GM21528 (cell line): ENCODE results near the gene CPPED1.
"Not testable (repeated sequence)": the region's sequence is repeated elsewhere in the genome, so short reads cannot be mapped to it uniquely, and the experiment has no call there.

Experiments
- ATAC-seq: cut with Tn5 transposase; IDR thresholded peaks from one replicate; pipeline ENCODE4 v1.9.1; 2021; ENCODE audit warnings: mild to moderate bottlenecking, moderate library complexity; ENCODE audit not compliant: unreplicated experiment, low FRiP score

CPPED1 gene

DNA sequence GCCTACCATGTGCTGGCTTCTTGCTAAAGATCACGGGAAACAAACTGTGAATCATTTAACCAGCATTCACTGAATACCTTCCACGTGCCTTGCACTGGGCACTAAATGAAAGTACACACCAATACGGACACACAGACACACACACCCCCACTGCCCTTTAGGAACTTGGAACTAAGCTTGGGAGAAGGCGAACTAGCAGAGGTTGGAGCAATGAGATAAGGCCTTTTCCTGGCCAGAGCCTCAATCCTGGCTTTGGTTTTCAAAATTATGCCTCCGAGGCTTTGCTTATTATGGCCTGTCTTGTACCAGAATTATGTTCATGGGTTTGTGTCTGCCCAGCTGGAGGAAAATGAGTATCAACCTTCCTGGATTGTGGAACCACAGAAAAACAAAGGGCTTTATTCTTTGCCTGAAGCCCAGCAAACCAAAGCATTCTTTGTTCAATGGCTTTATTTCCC lies 32.3 kb downstream of the CPPED1 start:
- no peak for ATAC-seq

DNA sequence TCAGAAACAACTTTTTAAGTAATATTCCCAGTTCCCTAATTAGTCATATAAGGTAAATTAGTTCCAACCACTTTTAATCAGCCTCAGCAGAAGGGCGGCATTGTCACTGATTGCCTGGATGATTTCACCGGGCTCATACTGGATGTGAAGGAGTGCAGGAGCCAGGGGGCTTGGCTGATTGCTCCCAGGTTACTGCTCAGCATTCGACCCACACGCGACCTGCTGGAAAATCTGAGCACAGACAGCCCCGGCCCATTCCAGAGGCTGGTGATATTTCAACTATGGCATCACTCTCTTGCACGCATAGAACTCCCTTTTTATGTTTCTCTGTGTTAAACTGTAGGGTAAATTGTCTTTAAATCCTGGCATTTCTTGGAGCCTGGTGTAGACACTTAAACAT lies 34.2 kb downstream of the CPPED1 start:
- no peak for ATAC-seq

DNA sequence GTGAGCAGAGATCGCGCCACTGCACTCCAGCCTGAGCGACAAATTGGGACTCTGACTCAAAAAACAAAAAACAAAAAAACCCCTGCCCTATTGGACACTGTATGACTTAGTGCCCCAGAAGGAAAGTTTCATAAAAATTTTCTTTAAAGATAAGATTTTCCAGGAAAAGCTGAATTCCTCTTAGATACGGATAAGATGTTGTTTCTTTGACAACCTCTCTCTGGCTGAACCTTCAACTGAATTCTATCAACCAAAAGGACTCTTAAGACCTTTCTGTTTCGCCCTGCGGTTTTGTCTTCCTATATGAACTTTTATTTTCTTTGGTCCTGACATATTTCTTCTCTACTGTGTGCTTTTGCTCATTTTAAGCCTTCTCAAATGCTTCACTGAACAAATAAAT lies 35.8 kb downstream of the CPPED1 start:
- no peak for ATAC-seq

- ATAC-seq, result no peak
These were observed 36.8 kb downstream of the CPPED1 start for GRCh38 chr16:12766853-12767252.

DNA sequence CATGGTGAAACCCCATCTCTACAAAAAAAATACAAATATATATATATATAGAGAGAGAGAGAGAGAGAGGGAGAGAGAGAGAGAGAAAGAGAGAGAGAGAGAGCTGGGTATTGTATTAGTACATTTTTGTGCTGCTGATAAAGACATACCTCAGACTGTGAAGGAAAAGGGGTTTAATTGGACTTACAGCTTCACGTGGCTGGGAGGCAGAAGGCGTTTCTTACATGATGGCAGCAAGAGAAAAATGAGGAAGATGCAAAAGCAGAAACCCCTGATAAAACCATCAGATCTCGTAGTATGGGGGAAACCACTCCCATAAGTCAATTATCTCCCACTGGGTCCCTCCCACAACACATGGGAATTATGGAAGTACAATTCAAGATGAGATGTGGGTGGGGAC lies 37.5 kb downstream of the CPPED1 start:
- not testable (repeated sequence) for ATAC-seq

DNA sequence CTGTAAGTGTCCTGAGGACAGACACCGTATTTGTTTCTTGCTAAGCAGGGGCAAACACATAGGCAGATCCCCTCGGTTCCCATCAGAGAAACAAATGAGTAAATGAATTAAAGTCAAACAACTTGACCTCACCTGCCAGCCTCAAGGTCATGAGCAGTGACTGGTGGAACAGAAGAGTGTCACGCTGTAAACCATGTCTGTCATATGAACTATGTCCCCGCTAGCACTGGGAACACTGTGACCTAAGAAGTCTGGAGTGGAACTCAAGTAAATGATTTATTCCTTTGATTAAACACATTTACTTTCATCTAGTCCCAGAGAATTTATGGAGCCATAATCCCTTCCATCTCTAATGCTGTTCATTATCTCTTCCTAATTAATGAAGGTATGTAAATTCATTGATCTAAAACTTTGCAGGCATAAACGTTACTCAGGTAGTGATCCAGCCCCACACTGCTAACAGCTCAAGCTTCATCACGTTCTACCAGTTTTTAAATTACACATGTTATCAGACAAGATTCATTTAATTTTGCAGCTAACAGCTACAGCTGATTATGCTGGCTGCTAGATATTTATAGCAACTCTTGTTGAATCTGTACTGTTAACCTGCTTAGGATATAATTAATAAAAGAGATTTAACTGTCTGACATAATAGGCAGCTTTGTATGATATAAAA lies 38.7 kb downstream of the CPPED1 start:
- ATAC-seq, result no peak

DNA sequence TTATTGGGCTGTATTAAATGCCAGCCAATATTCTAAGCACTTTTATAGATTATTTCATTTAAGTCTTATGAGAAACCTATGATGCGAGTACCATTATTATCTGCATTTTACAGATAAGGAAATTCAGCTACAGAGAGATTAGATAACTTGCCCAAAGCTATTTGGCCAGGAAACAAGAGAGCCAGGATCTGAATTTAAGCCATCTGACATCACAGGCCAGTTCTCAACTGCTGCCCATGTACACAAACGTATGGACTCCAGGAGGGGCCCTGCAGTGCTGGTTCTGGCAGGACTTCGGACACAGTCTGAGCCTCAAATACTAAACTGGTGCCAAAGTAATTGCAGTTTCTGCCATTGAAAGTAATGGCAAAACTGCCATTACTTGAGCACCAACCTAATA lies 40.2 kb downstream of the CPPED1 start:
- ATAC-seq, result no peak

GRCh38 chr16:12760819-12761611 lies 42.7 kb downstream of the CPPED1 start:
- no peak for ATAC-seq

- ATAC-seq, result no peak
These were observed 44.8 kb downstream of the CPPED1 start for GRCh38 chr16:12758670-12759558.

- ATAC-seq, result no peak
These were observed 45.5 kb downstream of the CPPED1 start for GRCh38 chr16:12758031-12758669.

DNA sequence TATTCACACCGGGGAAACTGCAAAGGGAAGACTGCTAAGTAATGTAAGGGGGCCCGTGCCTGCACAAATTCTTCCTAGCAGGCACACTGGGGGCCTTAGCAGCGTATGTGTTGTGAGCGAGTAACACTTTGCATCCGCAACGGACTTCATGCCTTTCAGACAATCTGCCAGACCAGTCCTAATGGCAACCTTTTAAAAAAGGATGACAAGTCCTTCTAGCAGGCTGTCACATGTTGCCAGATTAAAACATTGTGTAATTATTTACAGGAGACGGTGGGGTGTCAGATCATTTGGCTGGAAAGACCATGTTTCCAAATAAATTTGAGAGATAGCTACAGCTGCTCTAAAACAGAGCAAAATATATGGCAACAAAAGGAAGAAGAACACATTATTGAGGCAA lies 46.1 kb downstream of the CPPED1 start:
- no peak for ATAC-seq

DNA sequence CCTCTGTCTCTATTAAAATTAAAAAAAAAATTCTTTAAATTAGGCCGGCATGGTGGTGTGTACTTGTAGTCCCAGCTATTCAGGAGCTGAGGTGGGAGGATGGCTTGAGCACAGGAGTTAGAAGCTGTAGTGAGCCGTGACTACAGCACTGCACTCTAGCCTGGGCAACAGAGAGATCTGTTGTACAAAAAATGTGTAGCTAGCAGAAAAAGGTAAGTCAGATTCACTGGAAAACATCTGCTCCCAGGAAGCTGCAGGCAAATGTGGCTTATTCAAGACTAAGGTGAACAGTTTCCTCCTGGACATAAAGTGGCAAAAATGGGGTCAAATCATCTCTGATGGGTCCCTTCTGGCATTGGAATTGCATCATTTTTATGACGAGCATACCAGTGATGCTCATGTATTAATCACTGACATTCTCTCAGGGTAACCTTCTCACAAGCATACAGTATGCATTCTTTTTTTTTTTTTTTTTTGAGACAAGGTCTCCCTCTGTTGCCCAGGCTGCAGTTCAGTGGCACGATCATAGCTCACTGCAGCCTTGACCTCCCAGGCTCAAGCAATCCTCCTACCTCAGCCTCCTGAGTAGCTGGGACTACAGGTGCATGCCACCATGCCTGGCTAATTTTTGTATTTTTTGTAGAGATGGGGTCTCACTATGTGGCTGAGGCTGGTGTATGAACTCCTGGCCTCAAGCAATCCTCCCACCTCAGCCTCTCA lies 48.7 kb downstream of the CPPED1 start:
- no peak for ATAC-seq

GRCh38 chr16:12753203-12754023 lies 50.3 kb downstream of the CPPED1 start:
- ATAC-seq, result no peak

DNA sequence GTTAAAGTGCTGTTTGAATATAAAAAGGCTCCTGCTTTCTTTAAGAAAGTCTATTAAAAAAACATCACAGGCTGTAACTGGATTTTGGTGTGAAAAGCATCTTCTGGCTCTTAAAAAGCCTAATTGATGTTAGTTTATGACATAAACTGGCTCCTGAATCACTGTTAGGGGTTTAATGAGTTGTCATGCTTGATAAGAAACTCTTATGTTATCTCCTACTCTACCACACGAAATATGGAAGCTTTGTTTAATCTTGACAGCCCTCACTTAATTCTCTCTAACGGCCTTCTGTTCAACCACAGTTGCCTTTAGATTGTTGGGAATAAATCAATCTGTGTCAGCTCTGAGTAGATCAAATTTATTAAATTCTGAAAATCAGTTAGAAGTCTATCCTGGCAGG lies 51.5 kb downstream of the CPPED1 start:
- no peak for ATAC-seq

GRCh38 chr16:12750554-12750918 lies 53.2 kb downstream of the CPPED1 start:
- ATAC-seq, result no peak

GRCh38 chr16:12749076-12749475 lies 54.6 kb downstream of the CPPED1 start:
- no peak for ATAC-seq

- no peak for ATAC-seq
These were observed 55.9 kb downstream of the CPPED1 start for GRCh38 chr16:12747827-12748226.

GRCh38 chr16:12747261-12747660 lies 56.4 kb downstream of the CPPED1 start:
- no peak for ATAC-seq

- no peak for ATAC-seq
These were observed 58.8 kb downstream of the CPPED1 start for GRCh38 chr16:12744860-12745259.
